ENCODE measurements around the gene PLPP2. TPM values are rescaled to one million over a fixed set of nuclear protein-coding genes. Genes with fewer than 3 reads are reported as not detected.

Gene PLPP2
- total and polyA plus RNA-seq, 2 donors from 2014 or later, result 5.8 to 28.7 TPM

DNA sequence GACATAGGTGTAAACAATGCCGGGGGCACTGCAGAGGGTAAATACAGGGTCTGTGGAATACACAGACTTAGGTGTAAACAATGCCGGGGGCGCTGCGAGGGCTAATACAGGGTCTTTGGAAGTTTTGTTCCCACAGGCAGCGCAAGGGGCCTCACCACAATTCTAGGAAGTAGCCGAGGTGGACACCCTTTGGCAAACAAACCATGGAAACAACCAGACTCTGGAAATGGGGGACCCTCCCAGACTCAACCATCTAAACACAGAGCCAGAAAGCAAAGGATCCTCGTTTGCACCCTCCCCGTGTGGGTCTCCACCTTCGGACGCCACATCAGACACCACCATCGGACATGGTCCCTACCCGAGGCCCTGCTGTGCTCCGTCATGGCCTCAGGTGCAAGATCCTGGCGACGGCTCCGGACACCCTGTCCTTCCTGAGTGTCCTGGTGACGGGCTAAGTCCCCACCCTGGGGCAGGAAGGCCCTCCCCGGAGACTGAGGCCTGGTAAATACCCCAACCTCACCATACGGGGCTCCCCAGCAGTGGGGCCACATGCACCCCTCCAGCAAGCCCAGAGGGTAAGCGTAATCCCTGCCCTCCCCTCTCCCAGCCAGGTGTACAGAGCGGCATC lies 16.7 kb upstream of the PLPP2 start:
- no peak overlapping the region for H3K27ac ChIP-seq (ENCODE audit: low read depth in 2 of 2, low read length in 2 of 2)
- no peaks in the 10 kb centered on the region for H3K27me3 ChIP-seq (ENCODE audit: control insufficient read depth, insufficient read depth, low read length)
- intact Hi-C loops (cut with DNase I), result no loop called here
- no peaks in the 10 kb centered on the region for H3K4me1 ChIP-seq (ENCODE audit: control insufficient read depth in 2 of 3, insufficient read depth in 2 of 3, low read depth in 1 of 3, low read length in 3 of 3)
- H3K9me3 ChIP-seq (ENCODE audit: control insufficient read depth in 2 of 3, insufficient read depth in 1 of 3, low read length in 3 of 3), result no peaks in the 10 kb centered on the region
- FAIRE-seq (no peak), DNase-seq (no peak)
- H3K36me3 ChIP-seq (ENCODE audit: control insufficient read depth in 2 of 3, insufficient read depth in 3 of 3, low read length in 3 of 3), result peaks cover 0 to 17% (median 0%) of the 10 kb centered on the region in 3 donors
- TF ChIP-seq, protein P1, sequence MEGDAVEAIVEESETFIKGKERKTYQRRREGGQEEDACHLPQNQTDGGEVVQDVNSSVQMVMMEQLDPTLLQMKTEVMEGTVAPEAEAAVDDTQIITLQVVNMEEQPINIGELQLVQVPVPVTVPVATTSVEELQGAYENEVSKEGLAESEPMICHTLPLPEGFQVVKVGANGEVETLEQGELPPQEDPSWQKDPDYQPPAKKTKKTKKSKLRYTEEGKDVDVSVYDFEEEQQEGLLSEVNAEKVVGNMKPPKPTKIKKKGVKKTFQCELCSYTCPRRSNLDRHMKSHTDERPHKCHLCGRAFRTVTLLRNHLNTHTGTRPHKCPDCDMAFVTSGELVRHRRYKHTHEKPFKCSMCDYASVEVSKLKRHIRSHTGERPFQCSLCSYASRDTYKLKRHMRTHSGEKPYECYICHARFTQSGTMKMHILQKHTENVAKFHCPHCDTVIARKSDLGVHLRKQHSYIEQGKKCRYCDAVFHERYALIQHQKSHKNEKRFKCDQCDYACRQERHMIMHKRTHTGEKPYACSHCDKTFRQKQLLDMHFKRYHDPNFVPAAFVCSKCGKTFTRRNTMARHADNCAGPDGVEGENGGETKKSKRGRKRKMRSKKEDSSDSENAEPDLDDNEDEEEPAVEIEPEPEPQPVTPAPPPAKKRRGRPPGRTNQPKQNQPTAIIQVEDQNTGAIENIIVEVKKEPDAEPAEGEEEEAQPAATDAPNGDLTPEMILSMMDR (IDR thresholded peaks at IDR 0.05; ENCODE audit: borderline replicate concordance, extremely low read depth, insufficient read depth), result no peak
- no peak overlapping the region for H3K9ac ChIP-seq (ENCODE audit: low read length in 3 of 3)
- no peak overlapping the region for H3K4me3 ChIP-seq (ENCODE audit: low read length in 3 of 3)

DNA sequence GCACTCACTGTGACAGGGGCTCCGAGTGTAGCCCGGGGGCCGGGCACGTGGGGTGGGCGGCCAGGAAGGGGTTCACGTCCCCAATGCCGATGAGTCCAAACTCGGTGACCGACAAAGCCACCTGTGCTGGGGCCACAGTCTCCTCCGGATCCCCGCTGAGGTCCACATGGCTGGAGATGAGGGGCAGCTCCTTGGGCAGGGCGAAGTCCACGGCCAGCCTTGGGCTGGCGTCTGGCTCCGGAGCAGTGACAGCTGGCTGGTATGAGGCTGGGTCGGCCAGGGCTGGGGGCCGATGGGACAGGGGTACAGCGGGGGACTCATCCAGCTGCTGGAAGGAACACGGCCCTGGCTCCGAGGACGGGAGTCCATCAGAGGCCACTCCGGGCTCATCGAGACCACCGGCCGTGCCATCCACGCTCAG lies 15.9 kb upstream of the PLPP2 start:
- TF ChIP-seq, protein P1 (IDR thresholded peaks at IDR 0.05; ENCODE audit: borderline replicate concordance, extremely low read depth, insufficient read depth), result no peak
- H3K4me3 ChIP-seq (ENCODE audit: low read length in 3 of 3), result no peak overlapping the region
- no peaks in the 10 kb centered on the region for H3K9me3 ChIP-seq (ENCODE audit: control insufficient read depth in 2 of 3, insufficient read depth in 1 of 3, low read length in 3 of 3)
- no peaks in the 10 kb centered on the region for H3K27me3 ChIP-seq (ENCODE audit: control insufficient read depth, insufficient read depth, low read length)
- H3K27ac ChIP-seq (ENCODE audit: low read depth in 2 of 2, low read length in 2 of 2), result no peak overlapping the region
- intact Hi-C loops (cut with DNase I), result no loop called here
- H3K4me1 ChIP-seq (ENCODE audit: control insufficient read depth in 2 of 3, insufficient read depth in 2 of 3, low read depth in 1 of 3, low read length in 3 of 3), result no peaks in the 10 kb centered on the region
- DNase-seq, result peak in 1 of 5 donors; percentile 70
- no peak for FAIRE-seq
- H3K36me3 ChIP-seq (ENCODE audit: control insufficient read depth in 2 of 3, insufficient read depth in 3 of 3, low read length in 3 of 3), result peaks cover 0 to 17% (median 0%) of the 10 kb centered on the region in 3 donors
- H3K9ac ChIP-seq (ENCODE audit: low read length in 3 of 3), result no peak overlapping the region

DNA sequence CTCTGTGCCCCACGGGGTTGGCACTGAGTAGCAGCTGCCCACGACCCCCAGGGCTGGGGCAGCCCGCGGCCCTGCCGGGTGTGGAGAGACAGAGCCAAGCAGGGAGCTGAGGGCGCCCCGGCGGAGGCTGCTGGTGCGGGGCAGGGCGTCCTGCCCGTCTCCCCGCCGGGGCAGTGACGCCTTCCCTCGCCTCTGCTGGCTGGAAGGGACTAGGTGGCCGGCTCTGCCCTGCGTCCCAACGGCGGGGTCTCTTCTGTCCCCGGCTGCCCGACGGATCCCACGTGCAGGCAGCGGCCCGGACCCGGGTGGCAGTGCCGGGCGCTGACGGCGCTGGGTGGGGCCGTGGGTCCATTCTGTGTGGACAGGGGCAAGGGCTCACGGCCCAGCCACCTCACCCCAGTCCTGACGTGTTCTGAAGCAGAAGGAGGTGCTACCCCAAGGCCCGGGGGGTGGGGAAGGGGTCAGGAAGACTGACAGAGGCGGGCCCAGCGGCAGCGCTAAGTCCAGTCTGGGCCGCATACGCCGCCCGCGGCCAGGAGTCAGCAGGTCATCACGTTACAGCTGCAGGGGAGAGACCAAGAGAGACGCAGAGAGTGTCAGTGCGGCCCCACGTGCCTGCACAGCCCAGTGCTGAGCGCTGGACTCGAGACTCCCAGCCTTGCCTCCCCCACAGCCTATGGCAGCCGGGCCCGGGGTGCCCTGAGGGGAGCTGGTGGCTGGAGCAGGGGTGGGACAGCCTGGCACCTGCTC lies 15.1 kb upstream of the PLPP2 start:
- peaks cover 0 to 13% (median 0%) of the 10 kb centered on the region in 3 donors for H3K36me3 ChIP-seq (ENCODE audit: control insufficient read depth in 2 of 3, insufficient read depth in 3 of 3, low read length in 3 of 3)
- no peak overlapping the region for H3K4me3 ChIP-seq (ENCODE audit: low read length in 3 of 3)
- no peaks in the 10 kb centered on the region for H3K9me3 ChIP-seq (ENCODE audit: control insufficient read depth in 2 of 3, insufficient read depth in 1 of 3, low read length in 3 of 3)
- DNase-seq, result no peak
- intact Hi-C loops (cut with DNase I), result no loop called here
- H3K4me1 ChIP-seq (ENCODE audit: control insufficient read depth in 2 of 3, insufficient read depth in 2 of 3, low read depth in 1 of 3, low read length in 3 of 3), result no peaks in the 10 kb centered on the region
- no peaks in the 10 kb centered on the region for H3K27me3 ChIP-seq (ENCODE audit: control insufficient read depth, insufficient read depth, low read length)
- no peak for FAIRE-seq
- TF ChIP-seq, protein P1 (IDR thresholded peaks at IDR 0.05; ENCODE audit: borderline replicate concordance, extremely low read depth, insufficient read depth), result no peak
- H3K27ac ChIP-seq (ENCODE audit: low read depth in 2 of 2, low read length in 2 of 2), result no peak overlapping the region
- H3K9ac ChIP-seq (ENCODE audit: low read length in 3 of 3), result no peak overlapping the region
